HG03280 (cell line): Measurements from ENCODE around the gene AGRP.

Experiments used
- ATAC-seq: cut with Tn5 transposase; IDR thresholded peaks from one replicate; pipeline ENCODE4 v1.9.1; 2021; ENCODE audit warnings: mild to moderate bottlenecking, moderate library complexity; ENCODE audit not compliant: unreplicated experiment

AGRP gene

GRCh38 chr16:67445913-67446907 lies 37.1 kb downstream of the AGRP start:
- ATAC-seq: no peak

- no peak for ATAC-seq
Observed at GRCh38 chr16:67445441-67445912, 37.9 kb downstream of the AGRP start.

- no peak for ATAC-seq
Observed at GRCh38 chr16:67445126-67445426, 38.3 kb downstream of the AGRP start.

GRCh38 chr16:67444259-67445125 lies 38.9 kb downstream of the AGRP start:
- no peak for ATAC-seq

DNA sequence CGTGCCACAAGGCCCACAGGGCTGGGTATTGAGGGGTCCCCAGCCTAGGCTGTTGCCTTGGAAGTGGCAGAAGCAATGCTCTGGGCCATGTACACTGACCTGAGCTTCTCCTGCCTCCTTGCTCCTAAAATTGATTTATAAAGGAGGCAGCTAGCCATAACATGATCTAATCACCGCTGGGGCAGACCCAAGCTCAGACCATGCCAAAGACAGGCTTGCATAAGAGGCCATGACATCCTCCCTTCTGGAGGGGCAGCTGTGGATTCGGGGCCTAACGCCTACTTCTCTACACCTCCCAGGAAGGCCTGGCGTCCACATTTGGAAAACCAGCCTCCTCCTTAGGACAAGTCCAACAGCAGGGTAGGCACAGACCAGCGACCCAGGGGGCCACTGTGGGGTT lies 40.1 kb downstream of the AGRP start:
- no peak for ATAC-seq

- no peak for ATAC-seq
Observed at GRCh38 chr16:67442581-67443255, 40.6 kb downstream of the AGRP start.

- no peak for ATAC-seq
Observed at GRCh38 chr16:67441907-67442306, 41.4 kb downstream of the AGRP start.

GRCh38 chr16:67441271-67441753 lies 42.0 kb downstream of the AGRP start:
- no peak for ATAC-seq

DNA sequence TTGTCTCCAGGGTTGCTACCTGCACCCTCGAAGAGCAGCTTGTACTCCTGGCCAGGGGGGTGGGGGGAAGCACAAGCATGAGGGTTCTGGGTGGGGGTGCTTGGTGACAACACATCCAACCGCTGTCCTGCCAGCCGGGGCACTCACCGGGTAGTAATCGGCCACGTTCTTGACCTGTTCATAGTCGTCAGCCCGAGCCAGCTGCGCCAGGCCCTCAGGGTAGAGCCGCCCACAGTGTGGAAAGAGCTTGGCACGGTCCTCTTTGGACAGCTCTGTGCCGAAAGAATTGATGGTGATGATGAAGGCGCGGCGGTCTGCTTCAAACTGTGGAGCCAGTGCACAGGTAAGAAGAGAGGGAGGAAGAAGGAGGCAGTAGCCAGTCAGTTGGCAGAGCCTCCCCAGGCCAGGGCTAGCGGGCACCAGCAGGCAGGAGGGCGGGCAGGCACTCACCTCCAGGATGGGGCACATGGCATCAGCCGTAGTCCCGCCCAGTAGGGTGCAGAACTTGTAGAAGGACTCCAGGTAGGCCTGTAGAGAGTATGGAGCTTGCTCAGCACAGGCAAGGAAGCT lies 44.4 kb downstream of the AGRP start:
- no peak for ATAC-seq

- no peak for ATAC-seq
Observed at GRCh38 chr16:67438098-67438791, 45.1 kb downstream of the AGRP start.

GRCh38 chr16:67437513-67437912 lies 45.8 kb downstream of the AGRP start:
- ATAC-seq: no peak

DNA sequence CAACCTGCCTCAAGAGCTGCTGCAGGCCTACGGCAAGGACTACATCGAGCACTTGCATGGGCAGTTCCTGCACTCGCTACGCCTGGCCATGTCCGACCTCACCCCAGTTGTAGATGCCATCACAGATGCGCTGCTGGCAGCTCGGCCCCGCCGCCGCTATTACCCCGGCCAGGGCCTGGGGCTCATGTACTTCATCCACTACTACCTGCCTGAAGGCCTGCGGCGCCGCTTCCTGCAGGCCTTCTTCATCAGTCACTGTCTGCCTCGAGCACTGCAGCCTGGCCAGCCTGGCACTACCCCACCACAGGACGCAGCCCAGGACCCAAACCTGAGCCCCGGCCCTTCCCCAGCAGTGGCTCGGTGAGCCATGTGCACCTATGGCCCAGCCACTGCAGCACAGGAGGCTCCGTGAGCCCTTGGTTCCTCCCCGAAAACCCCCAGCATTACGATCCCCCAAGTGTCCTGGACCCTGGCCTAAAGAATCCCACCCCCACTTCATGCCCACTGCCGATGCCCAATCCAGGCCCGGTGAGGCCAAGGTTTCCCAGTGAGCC lies 46.6 kb downstream of the AGRP start:
- ATAC-seq: no peak

- no peak for ATAC-seq
Observed at GRCh38 chr16:67435758-67436164, 47.6 kb downstream of the AGRP start.

- ATAC-seq: no peak
Observed at GRCh38 chr16:67433131-67433719, 50.1 kb downstream of the AGRP start.
